Fibroblast of pulmonary artery (primary cell): ENCODE data around the gene NME7.
"Not testable (repeated sequence)": the region's sequence is repeated elsewhere in the genome, so short reads cannot be mapped to it uniquely, and the experiment has no call there.

Experiments
- DNase-seq: peaks from one replicate; pipeline ENCODE4 v3.0.0-alpha.2; 2010; ENCODE audit warnings: low read depth
- H3K4me3 ChIP-seq: replicated peaks from 2 replicates; pipeline ENCODE4 v1.5.1; 2011; ENCODE audit warnings: low read depth, mild to moderate bottlenecking, control low read depth, low read length, moderate library complexity
- TF ChIP-seq, protein P1 (sequence below): IDR thresholded peaks from 2 replicates; pipeline ENCODE4 v1.5.1; 2011; ENCODE audit warnings: mild to moderate bottlenecking, control low read depth, low read length, inconsistent platforms; ENCODE audit errors: missing control alignments

The NME7 gene

GRCh38 chr1:169340882-169341281 lies 26.7 kb downstream of the NME7 start:
- TF ChIP-seq, protein P1, sequence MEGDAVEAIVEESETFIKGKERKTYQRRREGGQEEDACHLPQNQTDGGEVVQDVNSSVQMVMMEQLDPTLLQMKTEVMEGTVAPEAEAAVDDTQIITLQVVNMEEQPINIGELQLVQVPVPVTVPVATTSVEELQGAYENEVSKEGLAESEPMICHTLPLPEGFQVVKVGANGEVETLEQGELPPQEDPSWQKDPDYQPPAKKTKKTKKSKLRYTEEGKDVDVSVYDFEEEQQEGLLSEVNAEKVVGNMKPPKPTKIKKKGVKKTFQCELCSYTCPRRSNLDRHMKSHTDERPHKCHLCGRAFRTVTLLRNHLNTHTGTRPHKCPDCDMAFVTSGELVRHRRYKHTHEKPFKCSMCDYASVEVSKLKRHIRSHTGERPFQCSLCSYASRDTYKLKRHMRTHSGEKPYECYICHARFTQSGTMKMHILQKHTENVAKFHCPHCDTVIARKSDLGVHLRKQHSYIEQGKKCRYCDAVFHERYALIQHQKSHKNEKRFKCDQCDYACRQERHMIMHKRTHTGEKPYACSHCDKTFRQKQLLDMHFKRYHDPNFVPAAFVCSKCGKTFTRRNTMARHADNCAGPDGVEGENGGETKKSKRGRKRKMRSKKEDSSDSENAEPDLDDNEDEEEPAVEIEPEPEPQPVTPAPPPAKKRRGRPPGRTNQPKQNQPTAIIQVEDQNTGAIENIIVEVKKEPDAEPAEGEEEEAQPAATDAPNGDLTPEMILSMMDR = no peak
- DNase-seq = no peak
- H3K4me3 ChIP-seq = no peak overlapping the region

GRCh38 chr1:169339773-169340172 lies 27.8 kb downstream of the NME7 start:
- TF ChIP-seq, protein P1 = no peak
- H3K4me3 ChIP-seq = no peak overlapping the region
- DNase-seq = no peak

DNA sequence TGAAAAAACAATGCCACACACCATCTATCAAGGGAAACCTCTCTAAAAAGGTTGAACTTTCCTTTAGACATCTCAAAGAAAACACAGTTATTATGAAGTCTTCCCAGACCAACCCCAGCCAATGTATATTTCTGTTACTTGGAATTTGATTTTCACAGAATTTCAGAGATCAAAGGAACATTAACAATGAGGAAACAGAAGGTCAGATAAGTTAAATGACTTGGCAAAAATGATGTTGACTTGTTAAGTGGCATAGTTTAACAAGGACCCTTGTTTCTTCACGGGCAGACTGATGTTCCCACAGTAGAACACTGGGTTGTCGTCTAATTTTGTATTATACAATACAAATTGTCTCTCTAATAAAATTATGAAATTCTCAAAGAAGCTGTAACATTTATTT lies 29.0 kb downstream of the NME7 start:
- TF ChIP-seq, protein P1 = no peak
- DNase-seq = no peak

GRCh38 chr1:169336947-169337715 lies 30.5 kb downstream of the NME7 start:
- DNase-seq = not testable (repeated sequence)

More for the DNA sequence above, 29.0 kb downstream of the NME7 start:
- no peak overlapping the region for H3K4me3 ChIP-seq

GRCh38 chr1:169334727-169335126 lies 32.9 kb downstream of the NME7 start:
- not testable (repeated sequence) for DNase-seq, H3K4me3 ChIP-seq

More at GRCh38 chr1:169336947-169337715, 30.5 kb downstream of the NME7 start:
- not testable (repeated sequence) for H3K4me3 ChIP-seq

DNA sequence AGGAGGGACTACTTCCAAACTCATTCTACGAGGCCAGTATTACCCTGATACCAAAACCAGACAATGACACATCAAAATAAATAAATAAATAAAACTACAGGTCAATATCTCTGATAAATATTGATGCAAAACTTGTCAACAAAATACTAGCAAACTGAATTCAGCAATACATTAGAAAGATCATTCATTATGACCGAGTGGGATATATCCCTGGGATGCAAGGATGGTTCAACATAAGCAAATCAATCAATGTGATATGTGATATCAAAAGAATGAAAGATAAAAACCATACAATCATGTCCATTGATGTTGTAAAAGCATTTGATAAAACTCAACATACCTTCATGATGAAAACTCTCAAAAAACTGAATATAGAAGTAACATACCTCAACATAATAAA lies 36.7 kb downstream of the NME7 start:
- H3K4me3 ChIP-seq = no peak overlapping the region
- no peak for DNase-seq
- TF ChIP-seq, protein P1 = no peak

DNA sequence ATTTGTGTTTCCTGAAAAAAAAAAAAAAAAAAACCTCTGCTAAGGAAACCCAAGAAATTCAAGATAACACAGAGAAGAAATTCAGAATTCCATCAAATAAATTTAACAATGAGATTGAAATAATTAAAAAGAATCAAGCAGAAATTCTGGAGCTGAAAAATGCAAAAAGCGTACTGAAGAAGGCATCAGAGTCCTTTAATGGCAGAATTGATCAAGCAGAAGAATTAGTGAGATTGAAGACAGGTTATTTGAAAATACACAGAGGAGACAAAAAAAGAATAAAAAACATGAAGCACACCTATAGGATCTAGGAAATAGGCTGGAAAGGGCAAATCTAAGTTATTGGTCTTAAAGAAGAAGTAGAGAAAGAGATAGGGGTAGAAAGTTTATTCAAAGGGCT lies 38.2 kb downstream of the NME7 start:
- no peak overlapping the region for H3K4me3 ChIP-seq
- TF ChIP-seq, protein P1 = no peak
- no peak for DNase-seq

GRCh38 chr1:169327875-169328274 lies 39.7 kb downstream of the NME7 start:
- TF ChIP-seq, protein P1 = no peak
- no peak for DNase-seq
- no peak overlapping the region for H3K4me3 ChIP-seq
